Measurements from ENCODE around the gene ASAP2.

ASAP2 gene

GRCh38 chr2:9268301-9269080 is 61.9 kb downstream of the ASAP2 start:
- TF ChIP-seq REST (IDR thresholded peaks at IDR 0.05; ENCODE audit: insufficient replicate concordance, low read depth) (no peak), GABPA (IDR thresholded peaks at IDR 0.05; ENCODE audit: low read depth) (no peak), POLR2AphosphoS5 (IDR thresholded peaks at IDR 0.05; ENCODE audit: low read depth) (no peak), SPI1 (IDR thresholded peaks at IDR 0.05; ENCODE audit: borderline replicate concordance, low read depth) (no peak), CTCF (IDR thresholded peaks at IDR 0.05; ENCODE audit: insufficient read depth, low read length) (no peak)
- Histone ChIP-seq H3K4me3 (replicated peaks; ENCODE audit: insufficient read depth, low read length) (no peak overlapping the region), H3K27me3 (ENCODE audit: insufficient read depth, poor library complexity, severe bottlenecking) (no peaks in the 10 kb centered on the region), H3K27ac (replicated peaks) (no peak overlapping the region)
- DNase-seq (ENCODE audit: low read depth in 1 of 2, low spot score in 1 of 2), result no peak

- Histone ChIP-seq H3K27me3 (ENCODE audit: insufficient read depth, poor library complexity, severe bottlenecking) (no peaks in the 10 kb centered on the region), H3K4me3 (replicated peaks; ENCODE audit: insufficient read depth, low read length) (no peak overlapping the region), H3K27ac (replicated peaks) (no peak overlapping the region)
- DNase-seq (ENCODE audit: low read depth in 1 of 2, low spot score in 1 of 2), result no peak
- TF ChIP-seq CTCF (IDR thresholded peaks at IDR 0.05; ENCODE audit: insufficient read depth, low read length) (no peak), GABPA (IDR thresholded peaks at IDR 0.05; ENCODE audit: low read depth) (no peak), POLR2AphosphoS5 (IDR thresholded peaks at IDR 0.05; ENCODE audit: low read depth) (no peak), SPI1 (IDR thresholded peaks at IDR 0.05; ENCODE audit: borderline replicate concordance, low read depth) (no peak), REST (IDR thresholded peaks at IDR 0.05; ENCODE audit: insufficient replicate concordance, low read depth) (no peak)
Measured at GRCh38 chr2:9269295-9269694, 62.7 kb downstream of the ASAP2 start.

- TF ChIP-seq GABPA (IDR thresholded peaks at IDR 0.05; ENCODE audit: low read depth), result no peak
- no peak for TF ChIP-seq CTCF (IDR thresholded peaks at IDR 0.05; ENCODE audit: insufficient read depth, low read length)
- no peak for TF ChIP-seq REST (IDR thresholded peaks at IDR 0.05; ENCODE audit: insufficient replicate concordance, low read depth)
- TF ChIP-seq SPI1 (IDR thresholded peaks at IDR 0.05; ENCODE audit: borderline replicate concordance, low read depth), result no peak
- no peak for TF ChIP-seq POLR2AphosphoS5 (IDR thresholded peaks at IDR 0.05; ENCODE audit: low read depth)
- H3K27me3 ChIP-seq (ENCODE audit: insufficient read depth, poor library complexity, severe bottlenecking), result no peaks in the 10 kb centered on the region
- H3K27ac ChIP-seq (replicated peaks), result no peak overlapping the region
- DNase-seq (ENCODE audit: low read depth in 1 of 2, low spot score in 1 of 2), result no peak
- H3K4me3 ChIP-seq (replicated peaks; ENCODE audit: insufficient read depth, low read length), result no peak overlapping the region
Measured at GRCh38 chr2:9269695-9270360, 63.2 kb downstream of the ASAP2 start.
